ENCODE results near the gene KCNQ1OT1.

- TF ChIP-seq POLR2A (IDR thresholded peaks at IDR 0.05; ENCODE audit: low read length) (no peak), GATA1 (IDR thresholded peaks at IDR 0.05; ENCODE audit: low read depth, low read length) (no peak)
Measured at GRCh38 chr11:2678396-2678795, 21.4 kb downstream of the KCNQ1OT1 start.

Measured in erythroblast (primary cell).